Stimulated activated naive CD8-positive, alpha-beta T cell treated with anti-CD3 and anti-CD28 coated beads, Interleukin-15, amount 100 ng/mL, for 72 hours (primary cell): Measurements from ENCODE around the gene PBX1.

Experiments
- ATAC-seq: fragments of 150-1000 bp; cut with Tn5 transposase; 2 replicates; pipeline ENCODE4 v1.10.0; 2021; ENCODE audit warnings: mild to moderate bottlenecking, moderate library complexity
- DNase-seq, 2 donors: peaks; one replicate each; pipeline ENCODE4 v3.0.0; 2021 to 2022
- H3K27ac Mint-ChIP-seq, 2 donors: one replicate each; pipeline ENCODE4 v1.8.0; 2022; ENCODE audit warnings: mild to moderate bottlenecking in 2 of 2, mixed read lengths in 2 of 2, moderate library complexity in 2 of 2
- H3K27me3 Mint-ChIP-seq: one replicate; pipeline ENCODE4 v1.8.0; 2022; ENCODE audit warnings: mixed read lengths
- H3K4me1 Mint-ChIP-seq: one replicate; pipeline ENCODE4 v1.8.0; 2022; ENCODE audit warnings: mild to moderate bottlenecking, mixed read lengths
- H3K4me3 Mint-ChIP-seq, 2 donors: one replicate each; pipeline ENCODE4 v1.8.0; 2022; ENCODE audit warnings: mild to moderate bottlenecking in 2 of 2, mixed read lengths in 2 of 2, moderate library complexity in 1 of 2
- H3K9me3 Mint-ChIP-seq, 2 donors: one replicate each; pipeline ENCODE4 v1.8.0; 2022; ENCODE audit warnings: mixed read lengths in 2 of 2

Gene PBX1

DNA sequence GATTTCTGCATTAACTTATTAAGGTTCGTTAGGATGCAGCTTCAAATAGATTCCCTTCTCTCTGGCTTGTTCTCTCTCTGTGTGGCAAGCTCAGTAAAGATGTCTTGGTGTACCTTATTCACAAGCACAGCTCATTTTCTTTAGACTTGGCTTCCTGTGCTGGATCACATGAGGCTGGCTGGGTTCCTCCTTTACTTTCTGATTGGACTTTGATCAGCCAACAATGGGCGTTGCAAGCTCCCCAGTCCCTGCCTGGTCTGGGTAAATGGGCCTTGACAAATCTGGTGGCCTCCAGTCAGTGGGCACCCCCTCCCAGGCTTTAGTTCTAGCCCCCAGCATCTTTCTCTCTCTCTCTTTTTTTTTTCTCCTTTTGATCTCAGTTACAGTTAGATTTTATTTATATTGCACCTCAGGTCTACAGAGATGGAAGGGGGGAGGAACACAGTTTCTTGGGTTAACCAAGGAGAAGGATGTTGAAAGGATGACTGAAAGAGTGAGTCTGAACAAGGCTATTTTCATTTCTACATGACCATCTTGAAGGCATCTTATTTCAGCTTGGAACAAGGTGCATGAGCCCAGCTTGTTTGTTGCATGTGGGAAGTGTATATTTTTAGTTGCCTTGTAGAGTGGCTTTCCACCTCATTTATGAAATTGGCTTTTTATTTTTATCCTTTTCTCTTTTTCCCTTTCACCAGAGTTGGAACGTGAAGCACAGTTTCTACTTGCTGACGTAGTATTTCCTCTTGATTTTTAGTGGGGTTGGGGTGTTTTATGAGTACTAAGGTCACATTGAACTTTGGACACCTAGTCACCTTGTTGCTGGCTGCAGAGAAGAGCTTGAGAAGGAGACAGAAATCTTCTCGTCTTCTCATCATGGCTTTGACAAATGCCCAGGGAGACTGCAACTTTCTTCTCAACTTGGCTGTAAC, 77.1 kb downstream of the PBX1 start:
- no peak for DNase-seq
- no peak overlapping the region for H3K27ac Mint-ChIP-seq

DNA sequence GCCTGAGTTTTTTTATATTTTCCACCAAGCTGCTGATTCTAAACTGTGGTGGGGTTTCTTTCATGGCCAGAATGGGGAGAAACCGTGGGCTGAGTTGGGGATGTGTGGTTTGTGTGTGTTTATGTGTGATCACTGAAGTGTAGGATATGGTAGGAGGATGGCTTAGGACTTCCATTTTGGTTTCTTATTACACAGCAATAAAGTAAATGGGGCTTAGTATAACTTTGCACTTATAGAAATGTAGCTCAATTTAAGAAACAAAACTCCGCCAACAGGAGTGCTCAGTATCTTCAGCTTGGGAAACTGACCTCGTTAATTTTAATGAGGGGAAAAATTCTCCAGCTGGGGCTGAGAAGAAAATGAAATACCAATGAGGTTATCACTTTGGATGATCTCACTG, 77.8 kb downstream of the PBX1 start:
- H3K27me3 Mint-ChIP-seq, result no peaks in the 10 kb centered on the region
- ATAC-seq (no peak), DNase-seq (no peak)
- H3K9me3 Mint-ChIP-seq, result no peaks in the 10 kb centered on the region
- no peak overlapping the region for H3K27ac Mint-ChIP-seq
- no peak overlapping the region for H3K4me3 Mint-ChIP-seq
- no peaks in the 10 kb centered on the region for H3K4me1 Mint-ChIP-seq

More for the DNA sequence above, 77.1 kb downstream of the PBX1 start:
- Mint-ChIP-seq H3K4me3 (no peak overlapping the region), H3K9me3 (no peaks in the 10 kb centered on the region), H3K27me3 (no peaks in the 10 kb centered on the region), H3K4me1 (no peaks in the 10 kb centered on the region)
- no peak for ATAC-seq

DNA sequence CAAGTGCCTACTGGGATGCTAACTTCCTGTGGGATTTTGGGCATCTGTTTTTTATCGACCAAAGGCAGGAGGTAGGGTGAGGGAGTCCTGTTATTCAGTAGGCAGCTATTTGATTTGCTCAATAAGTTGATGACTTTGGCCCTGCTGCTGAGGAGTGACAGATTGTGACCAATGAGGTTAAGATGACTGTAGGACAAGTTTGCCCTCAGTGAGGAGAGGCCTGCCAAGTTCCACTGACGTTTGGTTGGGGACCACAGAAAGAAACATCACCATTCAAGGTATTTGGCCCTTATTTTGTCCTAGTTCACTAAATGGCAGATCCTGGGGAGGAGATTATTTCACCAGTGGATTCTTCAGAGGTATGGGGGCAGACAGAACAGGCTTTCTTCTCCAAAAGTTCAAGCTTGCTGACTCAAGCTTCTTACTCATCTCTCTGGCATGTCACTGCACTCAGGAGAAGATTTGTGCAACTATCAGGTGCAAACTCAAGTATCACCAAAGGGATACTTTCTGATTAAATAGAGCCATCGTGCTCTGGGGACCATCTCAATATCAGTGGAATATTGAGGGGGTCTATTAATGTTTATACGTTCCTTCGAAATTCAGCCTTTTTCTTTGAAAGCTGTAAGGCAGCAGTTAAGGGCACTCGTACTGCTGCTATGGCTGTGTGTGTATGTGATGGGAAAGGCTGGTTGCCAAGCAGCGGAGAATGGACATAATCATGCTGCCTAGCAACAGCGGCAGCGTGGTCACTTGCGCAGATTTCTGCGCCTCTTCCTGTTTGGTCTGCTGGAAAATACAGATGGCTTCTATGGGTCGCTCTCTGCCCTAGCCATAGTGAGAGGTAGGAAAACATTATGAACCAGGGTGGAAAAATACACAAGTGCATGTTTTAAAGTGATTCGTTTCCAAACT, 78.7 kb downstream of the PBX1 start:
- no peak overlapping the region for H3K4me3 Mint-ChIP-seq
- no peaks in the 10 kb centered on the region for H3K9me3 Mint-ChIP-seq
- H3K4me1 Mint-ChIP-seq, result no peaks in the 10 kb centered on the region
- ATAC-seq (no peak), DNase-seq (no peak)
- H3K27me3 Mint-ChIP-seq, result no peaks in the 10 kb centered on the region
- H3K27ac Mint-ChIP-seq, result no peak overlapping the region

DNA sequence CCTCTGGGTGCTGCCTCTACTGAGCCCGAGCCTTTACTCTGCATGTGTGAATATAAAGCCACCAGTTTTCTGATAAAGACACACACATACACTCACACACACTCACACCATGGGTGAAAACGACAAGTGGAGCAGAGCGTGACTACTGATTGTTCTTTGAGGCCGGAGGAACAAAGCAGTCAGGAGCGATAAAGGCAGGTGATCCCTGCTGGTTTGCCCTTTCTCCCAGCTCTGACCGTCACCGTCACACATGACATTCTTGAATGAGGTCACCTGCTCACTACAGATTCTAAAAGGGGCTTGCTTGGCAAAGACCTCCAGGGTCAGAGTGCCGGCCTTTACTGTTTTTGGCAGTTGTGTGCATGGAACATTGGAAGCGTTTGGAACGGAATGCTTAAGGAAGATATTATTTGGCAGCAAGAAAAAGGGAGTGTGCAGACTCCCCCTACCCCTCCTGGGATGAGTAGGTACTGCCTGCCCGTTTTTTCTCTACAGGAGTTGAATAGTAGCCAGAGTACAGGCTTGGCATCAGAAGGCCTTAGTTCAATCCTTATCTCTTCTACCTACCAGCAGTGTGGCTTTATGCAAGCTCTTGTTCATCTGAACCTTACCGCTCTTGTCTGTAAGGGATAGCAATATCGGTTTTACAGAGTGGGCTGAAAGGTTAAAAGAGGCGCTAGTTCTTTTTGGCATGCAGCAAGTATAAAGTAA, 79.7 kb downstream of the PBX1 start:
- no peaks in the 10 kb centered on the region for H3K27me3 Mint-ChIP-seq
- H3K9me3 Mint-ChIP-seq, result no peaks in the 10 kb centered on the region
- H3K4me3 Mint-ChIP-seq, result no peak overlapping the region
- ATAC-seq (no peak), DNase-seq (no peak)
- no peak overlapping the region for H3K27ac Mint-ChIP-seq
- no peaks in the 10 kb centered on the region for H3K4me1 Mint-ChIP-seq

DNA sequence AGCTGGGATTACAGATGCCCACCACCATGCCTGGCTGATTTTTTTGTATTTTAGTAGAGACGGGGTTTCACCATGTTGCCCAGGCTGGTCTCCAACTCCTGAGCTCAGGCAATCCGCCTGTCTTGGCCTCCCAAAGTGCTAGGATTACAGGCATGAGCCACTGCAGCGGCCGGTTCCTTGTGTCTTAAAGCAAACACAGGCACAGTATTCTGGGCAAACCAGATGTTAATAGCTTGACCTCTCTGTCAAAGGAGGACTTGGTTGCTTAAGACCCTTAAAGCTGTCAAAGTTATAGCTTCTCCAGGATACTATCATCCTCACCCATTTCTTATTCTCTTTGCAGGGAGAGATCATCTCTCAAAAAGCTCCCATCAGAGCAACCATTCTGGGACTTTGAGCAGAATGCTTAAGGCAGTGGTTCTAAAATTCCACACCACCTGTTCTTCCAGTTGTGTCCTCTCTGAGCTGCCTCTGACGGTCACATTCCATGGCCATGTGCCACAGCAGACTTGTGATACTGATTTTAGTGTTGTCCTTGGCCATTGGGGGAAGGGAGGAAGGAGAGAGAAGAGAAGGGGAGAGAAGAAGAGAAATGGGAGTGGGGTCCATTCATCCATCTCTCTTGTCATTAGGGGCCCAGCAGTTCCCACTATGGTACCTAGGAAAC, 81.8 kb downstream of the PBX1 start:
- Mint-ChIP-seq H3K4me3 (no peak overlapping the region), H3K27me3 (no peaks in the 10 kb centered on the region), H3K9me3 (no peaks in the 10 kb centered on the region), H3K27ac (no peak overlapping the region), H3K4me1 (no peaks in the 10 kb centered on the region)
- no peak for DNase-seq
- no peak for ATAC-seq

DNA sequence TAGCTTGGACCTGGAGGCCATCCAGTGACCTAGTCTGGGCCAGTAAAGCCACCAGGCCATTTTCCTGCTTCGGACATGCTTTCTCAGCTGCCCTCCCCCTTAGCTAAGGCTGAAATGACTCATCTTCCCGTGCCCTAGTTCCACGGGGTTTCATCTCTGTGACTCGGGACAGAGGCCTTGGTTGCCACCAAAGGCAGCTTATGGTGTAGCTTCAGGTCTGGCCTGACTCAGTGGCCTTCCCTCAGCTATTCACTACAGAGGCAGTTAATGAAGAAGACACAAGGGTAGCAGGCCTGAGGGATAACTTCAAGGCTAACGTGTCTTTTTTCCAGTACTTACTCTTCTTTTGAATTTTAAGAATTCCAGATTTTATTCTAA, 82.4 kb downstream of the PBX1 start:
- Mint-ChIP-seq H3K27ac (no peak overlapping the region), H3K9me3 (no peaks in the 10 kb centered on the region), H3K27me3 (no peaks in the 10 kb centered on the region), H3K4me3 (no peak overlapping the region), H3K4me1 (no peaks in the 10 kb centered on the region)
- no peak for DNase-seq
- ATAC-seq, result no peak

DNA sequence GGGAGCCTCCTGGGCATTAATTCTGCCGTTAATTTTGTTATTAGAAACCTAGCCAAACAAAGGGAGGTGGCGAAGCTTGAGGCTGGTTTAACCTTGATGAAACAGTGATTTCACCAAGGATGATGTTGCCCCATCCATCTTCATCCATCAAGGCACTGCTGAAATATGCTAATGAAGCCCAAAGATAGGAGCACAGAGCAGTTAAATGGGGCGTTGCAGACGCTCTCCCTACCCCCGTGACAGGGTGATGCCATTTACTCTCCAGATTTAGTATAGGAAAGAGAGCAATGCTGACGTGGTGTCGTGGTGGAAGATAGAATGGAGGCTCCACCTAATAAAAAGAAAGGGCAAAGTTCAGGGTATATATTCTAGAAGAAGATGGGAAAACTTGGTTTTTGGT, 84.0 kb downstream of the PBX1 start:
- no peak overlapping the region for H3K27ac Mint-ChIP-seq
- H3K4me1 Mint-ChIP-seq, result no peaks in the 10 kb centered on the region
- no peaks in the 10 kb centered on the region for H3K27me3 Mint-ChIP-seq
- no peak for DNase-seq
- no peak for ATAC-seq
- no peaks in the 10 kb centered on the region for H3K9me3 Mint-ChIP-seq
- no peak overlapping the region for H3K4me3 Mint-ChIP-seq

DNA sequence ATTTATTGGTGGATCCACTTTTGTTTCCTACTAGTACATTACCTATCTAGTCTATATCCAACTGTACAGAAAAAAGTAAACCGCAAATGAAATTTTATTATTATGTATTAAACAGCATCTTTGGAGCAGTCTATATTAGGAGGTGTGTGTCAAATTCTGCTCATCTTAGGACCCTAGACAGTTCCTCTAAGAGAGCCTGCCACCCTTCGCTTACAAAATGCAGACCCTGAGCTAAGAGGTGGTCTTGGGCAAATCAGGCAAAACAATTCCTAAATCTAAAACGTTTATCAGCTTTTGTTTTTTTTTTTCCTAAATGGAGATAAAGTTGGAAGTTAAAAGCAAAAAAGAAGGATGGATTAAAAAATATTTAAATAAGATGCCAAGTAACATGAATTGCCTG, 85.3 kb downstream of the PBX1 start:
- DNase-seq (no peak), ATAC-seq (no peak)
- Mint-ChIP-seq H3K4me3 (no peak overlapping the region), H3K27ac (no peak overlapping the region), H3K9me3 (no peaks in the 10 kb centered on the region), H3K27me3 (no peaks in the 10 kb centered on the region), H3K4me1 (no peaks in the 10 kb centered on the region)

DNA sequence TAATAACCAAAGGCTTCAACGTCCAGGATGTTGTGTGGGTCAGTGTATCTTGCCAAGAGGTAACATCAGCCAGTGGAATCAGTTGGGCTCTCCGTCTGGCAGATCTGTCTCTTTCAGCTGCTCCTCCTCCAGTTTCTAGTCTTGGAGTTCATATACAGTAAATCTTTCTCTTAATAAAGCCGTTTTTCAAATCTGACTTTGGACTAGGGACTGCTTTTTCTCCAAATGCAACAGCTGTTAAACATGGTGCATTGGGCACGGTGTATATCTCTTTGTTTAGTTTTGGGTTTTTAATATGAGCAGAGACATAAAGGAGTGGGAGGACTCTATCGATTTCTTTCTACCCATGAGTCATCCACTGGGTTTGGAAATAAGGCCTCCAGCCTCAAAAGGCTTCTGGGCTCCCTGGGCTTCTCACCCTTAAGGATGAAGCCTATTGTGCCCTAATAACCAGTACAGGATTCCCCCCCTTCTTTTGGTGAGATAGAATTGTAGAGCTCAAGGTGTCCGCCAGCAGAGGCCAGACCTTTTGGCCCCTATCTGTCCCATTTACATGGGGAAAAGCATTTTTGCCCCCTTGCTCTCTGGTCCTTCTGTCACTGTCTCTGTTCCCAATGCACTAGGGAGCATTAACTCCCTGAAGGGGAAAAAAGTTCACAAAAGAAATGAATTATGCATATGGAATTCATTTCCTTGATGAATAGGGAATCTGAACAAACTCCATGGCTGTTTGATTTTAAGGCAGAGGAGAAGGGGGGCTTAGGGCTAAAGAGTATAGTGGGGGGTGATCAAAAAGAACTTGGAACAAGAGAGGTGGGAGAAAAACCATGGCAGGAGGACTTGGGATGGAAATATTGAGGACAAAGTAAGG, 86.0 kb downstream of the PBX1 start:
- Mint-ChIP-seq H3K27me3 (no peaks in the 10 kb centered on the region), H3K4me3 (no peak overlapping the region), H3K9me3 (no peaks in the 10 kb centered on the region), H3K4me1 (no peaks in the 10 kb centered on the region), H3K27ac (no peak overlapping the region)
- DNase-seq (no peak), ATAC-seq (no peak)

DNA sequence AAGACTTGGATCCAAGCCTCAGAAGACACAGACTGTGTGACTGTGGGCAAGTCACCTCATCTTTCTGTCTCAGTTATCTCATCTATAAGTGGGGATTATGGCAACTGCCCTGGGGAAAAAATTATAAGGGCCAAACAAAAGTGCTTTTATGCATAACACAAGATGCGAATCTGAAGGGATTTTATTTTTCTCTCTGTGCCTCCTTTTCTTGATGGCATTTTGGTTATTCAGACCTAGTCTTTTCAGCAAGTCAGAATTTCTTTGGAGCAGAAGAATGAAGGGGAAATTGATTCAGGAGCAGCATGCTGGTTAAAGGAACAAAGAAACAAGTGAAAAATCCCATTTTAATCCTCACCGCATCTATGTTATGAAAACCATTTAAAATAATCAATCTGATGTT, 86.9 kb downstream of the PBX1 start:
- Mint-ChIP-seq H3K27me3 (peaks cover 5% of the 10 kb centered on the region), H3K4me3 (no peak overlapping the region), H3K4me1 (no peaks in the 10 kb centered on the region), H3K9me3 (no peaks in the 10 kb centered on the region), H3K27ac (no peak overlapping the region)
- ATAC-seq, result no peak
- DNase-seq, result no peak

DNA sequence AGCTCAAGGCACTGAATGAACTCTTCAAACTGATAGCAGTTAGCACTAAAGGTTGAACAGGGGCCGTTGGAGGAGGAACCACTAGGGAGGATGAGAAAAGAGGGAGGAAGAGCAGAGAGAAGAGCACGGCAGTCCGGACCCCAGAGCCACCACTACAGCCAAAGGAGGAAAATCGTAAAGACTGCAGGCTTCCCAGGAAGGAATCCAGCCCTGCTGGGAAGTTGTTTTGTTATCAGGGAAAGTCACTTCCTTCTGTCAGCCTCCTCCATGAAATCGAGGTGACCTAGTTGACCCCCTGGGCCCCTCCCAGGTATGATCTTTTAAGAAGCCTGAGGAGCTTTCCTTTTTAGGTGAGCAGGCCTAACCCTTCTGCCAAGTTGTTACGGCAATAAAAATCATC, 88.2 kb downstream of the PBX1 start:
- no peak overlapping the region for H3K27ac Mint-ChIP-seq
- no peak for DNase-seq
- H3K4me1 Mint-ChIP-seq, result peaks cover 10% of the 10 kb centered on the region
- H3K27me3 Mint-ChIP-seq, result peaks cover 16% of the 10 kb centered on the region
- ATAC-seq, result no peak
- no peak overlapping the region for H3K4me3 Mint-ChIP-seq
- no peaks in the 10 kb centered on the region for H3K9me3 Mint-ChIP-seq

DNA sequence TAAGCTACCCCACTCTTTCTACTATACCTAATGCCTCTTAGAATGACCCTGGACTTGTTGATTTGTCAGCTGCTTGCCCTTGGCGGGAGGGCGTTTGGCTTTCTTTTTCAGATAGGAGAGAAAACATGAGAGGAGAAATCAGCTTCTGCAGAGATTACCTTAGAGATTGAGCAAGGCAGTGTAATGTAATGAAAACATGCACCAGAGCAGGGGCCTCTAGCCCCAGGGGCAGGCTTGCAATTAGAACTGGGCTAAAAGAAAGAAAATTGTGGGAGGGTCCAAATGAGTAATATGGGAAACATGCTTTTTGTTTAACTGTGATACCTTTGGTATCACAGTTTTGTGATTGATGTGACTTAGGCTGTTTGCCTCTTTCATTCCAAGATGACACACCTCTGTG, 89.7 kb downstream of the PBX1 start:
- Mint-ChIP-seq H3K4me3 (no peak overlapping the region), H3K4me1 (peaks cover 10% of the 10 kb centered on the region), H3K27me3 (peaks cover 16% of the 10 kb centered on the region), H3K27ac (peak overlapping the region in 1 of 2 donors; percentile 65), H3K9me3 (no peaks in the 10 kb centered on the region)
- ATAC-seq, result no peak
- DNase-seq, result no peak

DNA sequence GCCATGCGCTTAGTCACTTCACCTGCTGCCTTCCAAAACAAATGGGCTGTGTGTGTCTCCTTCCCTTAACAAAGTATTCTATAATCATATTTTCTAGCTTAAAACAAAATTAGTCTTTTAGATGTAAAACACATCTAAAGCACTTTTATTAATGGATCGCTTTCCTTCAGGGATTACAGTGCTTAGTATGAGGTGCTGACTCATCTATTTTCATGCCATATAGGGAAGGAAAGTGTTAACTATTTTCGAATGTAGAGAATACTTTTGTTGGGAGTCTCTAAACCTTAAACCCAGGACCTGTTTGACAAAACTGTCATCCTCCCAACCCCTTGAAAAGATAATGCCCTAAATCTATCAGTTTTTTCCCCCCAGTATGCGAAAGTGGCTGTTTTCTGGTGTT, 90.2 kb downstream of the PBX1 start:
- Mint-ChIP-seq H3K9me3 (no peaks in the 10 kb centered on the region), H3K4me3 (no peak overlapping the region), H3K27ac (no peak overlapping the region), H3K27me3 (peaks cover 16% of the 10 kb centered on the region), H3K4me1 (peaks cover 10% of the 10 kb centered on the region)
- ATAC-seq (no peak), DNase-seq (no peak)

DNA sequence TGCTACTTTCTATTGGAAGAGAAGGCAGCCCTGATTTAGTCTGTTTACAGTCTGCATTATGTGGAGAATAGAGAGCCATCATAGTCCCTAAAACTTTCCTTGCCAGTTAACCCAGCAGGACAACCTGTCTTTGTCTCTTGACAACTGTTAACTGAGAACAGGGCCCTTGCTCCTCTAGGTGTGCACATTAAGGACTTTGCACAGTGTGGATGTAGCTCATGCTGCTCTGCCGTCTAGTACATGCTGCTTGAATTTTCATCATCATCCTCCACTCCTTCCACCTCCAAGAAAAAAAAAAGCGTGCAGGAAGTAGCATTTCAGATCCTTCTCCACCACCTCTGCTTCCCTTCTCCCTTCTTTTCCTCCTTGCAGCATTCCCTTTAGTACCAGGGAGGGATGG, 91.5 kb downstream of the PBX1 start:
- H3K27me3 Mint-ChIP-seq, result peaks cover 16% of the 10 kb centered on the region
- H3K27ac Mint-ChIP-seq, result no peak overlapping the region
- DNase-seq (no peak), ATAC-seq (no peak)
- no peaks in the 10 kb centered on the region for H3K9me3 Mint-ChIP-seq
- no peak overlapping the region for H3K4me3 Mint-ChIP-seq
- peaks cover 10% of the 10 kb centered on the region for H3K4me1 Mint-ChIP-seq
